PC-9 (cell line): ENCODE data around the gene SLC16A9. TPM values are rescaled to one million over a fixed set of nuclear protein-coding genes. Genes with fewer than 3 reads are reported as not detected.

Experiments
- BruUV-seq: library from RNA; stranded (reverse); fragments of 400-500 nt; replicated peaks from 2 replicates; lab custom pipeline; 2021; lab: Mats Ljungman, UMichigan
- CTCF ChIA-PET: fragments of 300-600 bp; sonication (Branson Sonifier 250); formaldehyde crosslinking; loops from one replicate; lab custom pipeline; 2022; ENCODE audit warnings: antibody characterized with exemption; lab: Charles Lee
- POLR2A ChIA-PET: fragments of 300-600 bp; sonication (Branson Sonifier 250); formaldehyde crosslinking; loops from one replicate; lab custom pipeline; 2022; ENCODE audit warnings: antibody characterized with exemption; ENCODE audit not compliant: unreplicated experiment; lab: Charles Lee
- DNase-seq, 2 experiments: peaks; one replicate each; pipeline versions ENCODE4 v3.0.0 to v3.0.0-alpha.2; 2015 to 2022; ENCODE audit warnings: mixed read lengths in 1 of 2
- H2AFZ ChIP-seq: fragments of 200-600 bp; sonication (generic); 2 replicates; pipeline ENCODE4 v1.8.1; 2017; ENCODE audit warnings: antibody characterized with exemption
- H3F3A ChIP-seq: fragments of 200-600 bp; sonication (generic); 2 replicates; pipeline ENCODE4 v1.8.1; 2017; ENCODE audit warnings: antibody characterized with exemption, mild to moderate bottlenecking, low read depth; ENCODE audit not compliant: insufficient read depth
- H3K27ac ChIP-seq: fragments of 200-600 bp; sonication (generic); 2 replicates; pipeline ENCODE4 v1.6.1; 2016; ENCODE audit warnings: mixed run types
- H3K27me3 ChIP-seq: fragments of 200-600 bp; sonication (generic); 2 replicates; pipeline ENCODE4 v1.6.1; 2016; ENCODE audit warnings: low read depth, mixed run types; ENCODE audit not compliant: insufficient read depth
- H3K36me3 ChIP-seq: fragments of 200-600 bp; sonication (generic); 2 replicates; pipeline ENCODE4 v1.6.1; 2016; ENCODE audit warnings: low read depth, mixed run types
- H3K4me1 ChIP-seq: fragments of 200-600 bp; sonication (generic); replicated peaks from 2 replicates; pipeline ENCODE4 v1.6.1; 2016; ENCODE audit warnings: mixed run types; ENCODE audit not compliant: insufficient read depth
- H3K4me2 ChIP-seq: fragments of 200-600 bp; sonication (generic); 2 replicates; pipeline ENCODE4 v1.6.1; 2017; ENCODE audit warnings: mixed run types
- H3K4me3 ChIP-seq: fragments of 200-600 bp; sonication (generic); 2 replicates; pipeline ENCODE4 v1.6.1; 2016; ENCODE audit warnings: mixed run types
- H3K79me2 ChIP-seq: fragments of 200-600 bp; sonication (generic); 2 replicates; pipeline ENCODE4 v1.6.1; 2017; ENCODE audit warnings: low read depth, mixed run types
- H3K9me2 ChIP-seq: fragments of 200-600 bp; sonication (generic); 2 replicates; pipeline ENCODE4 v1.8.1; 2017; ENCODE audit warnings: mild to moderate bottlenecking; ENCODE audit not compliant: insufficient read depth
- H3K9me3 ChIP-seq: fragments of 200-600 bp; sonication (generic); 2 replicates; pipeline ENCODE4 v1.8.1; 2016; ENCODE audit warnings: low read depth; ENCODE audit not compliant: insufficient read depth
- H4K20me1 ChIP-seq: fragments of 200-600 bp; sonication (generic); 2 replicates; pipeline ENCODE4 v1.8.1; 2017; ENCODE audit not compliant: insufficient read depth
- CTCF ChIP-seq: fragments of 200-600 bp; sonication (generic); conservative IDR thresholded peaks from 2 replicates; pipeline ENCODE4 v1.6.1; 2017; ENCODE audit warnings: mixed run types, antibody characterized with exemption, mild to moderate bottlenecking, moderate library complexity
- EZH2 ChIP-seq: fragments of 200-600 bp; sonication (generic); IDR thresholded peaks from 2 replicates; pipeline ENCODE4 v1.8.0; 2017; ENCODE audit warnings: antibody characterized with exemption, low read depth
- intact Hi-C: fragments of 100-400 bp; cut with micrococcal nuclease; formaldehyde crosslinking; loops from one replicate; pipeline ENCODE4 v1.10.0; 2022; ENCODE audit not compliant: unreplicated experiment
- total RNA-seq: library from RNA; stranded (reverse); gene quantifications from 2 replicates; pipeline ENCODE4 v1.2.3, GENCODE V29; 2021

SLC16A9 gene
- total RNA-seq, 1 experiment from 2014 or later = not detected

GRCh38 chr10:59635502-59636290 lies 74.0 kb downstream of the SLC16A9 start:
- TF ChIP-seq CTCF = no peak
- no peaks in the 10 kb centered on the region for H4K20me1 ChIP-seq
- ChIA-PET POLR2A (interaction anchor here (0.5 kb wide), 1 partner anchor 199 kb away, joined by 6 read pairs; no protein-coding TSS in a partner anchor), CTCF (no interaction called here)
- H3K27me3 ChIP-seq = no peaks in the 10 kb centered on the region
- no peaks in the 10 kb centered on the region for H3K9me2 ChIP-seq
- no peaks in the 10 kb centered on the region for H3K36me3 ChIP-seq
- H3K79me2 ChIP-seq = no peaks in the 10 kb centered on the region
- no peaks in the 10 kb centered on the region for H3F3A ChIP-seq
- H3K4me1 ChIP-seq = no peaks in the 10 kb centered on the region
- intact Hi-C loops = no loop called here
- H3K9me3 ChIP-seq = no peaks in the 10 kb centered on the region
- H3K27ac ChIP-seq = no peak overlapping the region
- no TSS peak for BruUV-seq
- H2AFZ ChIP-seq = no peak overlapping the region
- no peak overlapping the region for H3K4me2 ChIP-seq
- H3K4me3 ChIP-seq = no peak overlapping the region
- no peak for DNase-seq

DNA sequence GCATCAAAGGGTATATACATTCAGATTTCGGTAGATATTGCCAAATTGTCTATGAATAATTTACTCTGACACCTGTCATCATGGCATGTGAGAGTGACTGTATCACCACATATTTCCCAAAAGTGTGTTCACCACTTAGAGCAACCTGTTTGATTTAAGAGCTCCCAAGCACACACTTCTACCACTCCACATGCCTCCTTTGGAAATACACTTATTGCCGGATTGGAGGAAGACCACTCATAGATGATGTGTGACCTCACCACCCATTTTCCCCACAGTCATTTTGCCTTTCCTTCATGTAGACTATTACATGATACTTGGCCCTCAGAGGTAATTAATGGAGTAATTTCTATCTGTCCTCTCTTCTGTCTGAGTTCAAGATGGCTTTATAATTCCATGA lies 75.5 kb downstream of the SLC16A9 start:
- Histone ChIP-seq H3K9me3 (no peaks in the 10 kb centered on the region), H3K36me3 (no peaks in the 10 kb centered on the region), H3K4me1 (no peaks in the 10 kb centered on the region), H4K20me1 (no peaks in the 10 kb centered on the region), H3F3A (no peaks in the 10 kb centered on the region), H3K79me2 (no peaks in the 10 kb centered on the region), H3K4me3 (no peak overlapping the region), H3K9me2 (no peaks in the 10 kb centered on the region), H2AFZ (no peak overlapping the region), H3K27ac (no peak overlapping the region), H3K27me3 (0 out of 2 replicates have a peak, but pooled peaks cover 5% of the 10 kb centered on the region), H3K4me2 (no peak overlapping the region)
- no peak for DNase-seq
- intact Hi-C loops = no loop called here
- POLR2A ChIA-PET = no interaction called here
- BruUV-seq = no TSS peak
- CTCF ChIA-PET = no interaction called here
- TF ChIP-seq CTCF = no peak
- no peak for TF ChIP-seq EZH2

GRCh38 chr10:59633063-59633462 lies 76.6 kb downstream of the SLC16A9 start:
- Histone ChIP-seq H3K9me3 (no peaks in the 10 kb centered on the region), H2AFZ (no peak overlapping the region), H3K27ac (no peak overlapping the region), H3K4me1 (no peaks in the 10 kb centered on the region), H4K20me1 (no peaks in the 10 kb centered on the region), H3F3A (no peaks in the 10 kb centered on the region), H3K4me2 (no peak overlapping the region), H3K27me3 (0 out of 2 replicates have a peak, but pooled peaks cover 5% of the 10 kb centered on the region), H3K36me3 (no peaks in the 10 kb centered on the region), H3K9me2 (no peaks in the 10 kb centered on the region), H3K4me3 (no peak overlapping the region), H3K79me2 (no peaks in the 10 kb centered on the region)
- DNase-seq = no peak
- TF ChIP-seq CTCF (no peak), EZH2 (no peak)
- ChIA-PET POLR2A (no interaction called here), CTCF (interaction anchor here (0.6 to 0.7 kb wide), 2 partner anchors 18 to 495 kb away, joined by 3 read pairs; no protein-coding TSS in a partner anchor)
- intact Hi-C loops = no loop called here
- BruUV-seq = no TSS peak
